Sciatic nerve (tissue), 2 donors: ENCODE data around the gene BCO2. TPM values are rescaled to one million over a fixed set of nuclear protein-coding genes. Genes with fewer than 3 reads are reported as not detected.

ENCODE experiments used
- ATAC-seq: fragments of 200-7000 bp; cut with Tn5 transposase; one replicate; pipeline ENCODE4 v1.9.1; 2020; ENCODE audit warnings: mild to moderate bottlenecking, moderate library complexity
- DNase-seq: peaks from one replicate; pipeline ENCODE4 v3.0.0-alpha.2; 2020; ENCODE audit warnings: low spot score
- intact Hi-C: fragments of 100-400 bp; cut with DNase I; formaldehyde crosslinking; loops from one replicate; pipeline ENCODE4 v1.14.2; 2022
- total RNA-seq: library from RNA; stranded (reverse); fragmentation: NEBNext Ultra II Directional; extraction: Animal tissue kit (Norgen Biotek cat#: 25700); gene quantifications from one replicate; pipeline ENCODE4 v1.2.1, GENCODE V29; 2021
- donor health status: DM: no; HTN: no; CAD: no.
- donor health status: DM: no; HTN: no; CAD: no.

BCO2 gene
- total RNA-seq, 1 donor from 2014 or later: 15.6 TPM

DNA sequence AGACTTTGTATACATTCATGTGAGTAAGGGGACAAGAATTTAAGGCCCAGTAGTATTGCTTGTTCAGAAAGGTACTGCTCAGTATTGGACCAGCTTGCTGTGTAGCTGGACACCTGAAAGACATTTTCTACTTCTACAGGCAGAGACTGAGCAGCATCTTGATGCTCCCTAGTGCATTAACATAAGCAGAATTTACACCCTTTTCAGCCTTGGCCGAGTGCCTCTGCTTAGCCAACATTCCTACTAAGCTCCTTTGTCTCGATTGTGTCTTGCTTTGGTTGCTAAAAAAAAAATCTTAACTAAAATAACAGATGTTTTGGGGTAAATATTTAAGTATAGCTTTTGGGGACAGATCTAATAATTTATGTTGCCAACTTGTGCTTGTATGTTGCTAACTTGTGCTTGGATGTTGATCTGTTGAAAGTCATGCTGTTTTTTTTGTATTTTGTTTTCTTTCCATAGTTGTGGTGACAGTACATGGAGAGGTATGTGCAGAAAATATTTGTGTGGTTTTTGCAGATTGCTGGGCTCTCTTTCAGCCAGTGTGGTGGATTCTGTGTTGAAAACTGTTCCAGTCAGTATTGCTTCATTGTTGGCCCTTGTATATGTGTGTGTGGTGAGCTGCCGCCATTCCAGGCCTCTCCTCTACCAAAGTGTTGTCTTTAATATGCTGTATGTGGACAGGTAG, 54.6 kb downstream of the BCO2 start:
- intact Hi-C loops: no loop called here
- DNase-seq (no peak), ATAC-seq (no peak)

DNA sequence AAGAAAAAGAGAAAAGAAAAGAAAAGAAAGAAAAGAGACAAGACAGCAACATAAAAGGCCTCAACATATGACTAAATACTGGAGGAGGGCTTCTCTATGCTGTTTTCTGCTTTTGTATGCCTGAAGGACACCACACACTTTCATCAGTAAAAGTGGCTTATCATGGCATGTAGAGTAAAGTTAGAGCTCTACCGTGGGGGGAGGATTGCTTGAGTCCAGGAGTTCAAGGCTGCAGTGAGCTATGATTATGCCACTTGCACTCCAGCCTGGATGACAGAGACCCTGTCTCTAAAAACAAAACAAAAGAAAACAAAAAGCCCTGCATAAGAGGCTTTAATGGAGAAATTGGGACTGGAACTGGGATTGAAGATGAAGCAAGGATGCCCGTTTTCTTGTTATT, 56.6 kb downstream of the BCO2 start:
- no peak for DNase-seq
- ATAC-seq: no peak
- intact Hi-C loops: no loop called here

DNA sequence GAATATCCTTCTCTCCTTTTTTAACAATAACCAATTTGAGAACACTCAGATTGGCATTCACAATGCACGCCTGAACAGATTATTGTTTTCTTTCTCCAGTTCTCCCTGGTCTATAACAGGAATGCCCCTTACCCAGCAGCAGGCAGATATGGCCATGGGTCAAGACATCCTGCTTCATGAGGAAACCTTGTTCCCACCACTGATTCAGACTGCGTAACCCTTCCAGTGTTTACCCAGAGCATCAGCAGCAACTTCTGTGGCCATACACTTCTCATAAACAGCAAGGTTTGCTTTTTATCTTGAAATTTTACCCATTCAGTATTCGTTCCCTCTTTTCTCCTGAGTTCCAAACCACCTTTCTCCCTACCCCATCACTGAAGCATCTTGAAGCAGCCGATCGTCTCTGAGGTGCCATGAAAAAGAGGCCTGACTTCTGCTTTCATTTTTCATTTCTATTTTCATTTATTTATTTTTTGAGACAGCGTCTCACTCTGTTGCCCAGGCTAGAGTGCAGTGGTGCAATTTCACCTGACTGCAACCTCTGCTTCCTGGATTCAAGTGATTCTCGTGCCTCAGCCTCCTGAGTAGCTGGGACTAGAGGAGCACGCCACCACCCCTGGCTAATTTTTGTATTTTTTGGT, 60.6 kb downstream of the BCO2 start:
- ATAC-seq (no peak), DNase-seq (no peak)
- intact Hi-C loops: no loop called here

DNA sequence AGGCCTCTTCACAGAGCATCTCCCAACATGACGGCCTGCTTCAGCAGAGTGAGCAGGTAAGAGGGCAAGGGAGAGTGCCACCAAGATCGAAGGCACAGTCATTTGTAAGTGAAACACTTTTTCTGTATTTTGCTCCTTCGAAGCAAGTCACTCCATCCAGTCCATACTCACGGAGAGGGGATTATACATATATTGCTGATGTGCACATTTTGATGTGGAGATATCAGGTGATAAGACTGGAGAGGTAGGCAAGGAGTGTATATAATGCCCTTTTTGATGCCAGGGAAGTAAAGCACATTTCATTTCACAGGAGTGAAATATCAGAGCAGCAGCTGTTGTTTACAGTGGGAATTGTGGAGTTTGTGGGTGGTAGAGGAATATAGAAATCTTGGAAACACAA, 62.1 kb downstream of the BCO2 start:
- intact Hi-C loops: no loop called here
- ATAC-seq: no peak
- DNase-seq: no peak

DNA sequence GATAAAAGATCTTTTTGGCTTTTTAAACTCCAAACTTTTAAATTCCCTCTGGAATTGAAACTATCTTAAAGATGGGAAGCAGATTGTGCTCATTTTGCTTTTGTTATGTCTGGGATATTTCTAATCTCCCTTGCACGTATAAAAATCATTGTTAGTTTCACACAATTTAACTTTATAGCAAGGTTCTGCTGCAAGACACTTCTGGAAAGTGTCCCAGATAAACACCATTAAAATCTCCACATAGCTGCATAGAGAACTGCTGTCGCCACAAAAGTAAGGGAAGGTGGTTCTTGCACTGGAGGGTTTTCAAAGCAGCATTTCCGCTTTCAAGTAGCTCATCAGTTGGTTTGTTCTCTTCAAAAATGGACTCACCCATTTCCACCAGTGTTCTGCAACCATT, 62.7 kb downstream of the BCO2 start:
- DNase-seq (no peak), ATAC-seq (no peak)
- intact Hi-C loops: no loop called here

DNA sequence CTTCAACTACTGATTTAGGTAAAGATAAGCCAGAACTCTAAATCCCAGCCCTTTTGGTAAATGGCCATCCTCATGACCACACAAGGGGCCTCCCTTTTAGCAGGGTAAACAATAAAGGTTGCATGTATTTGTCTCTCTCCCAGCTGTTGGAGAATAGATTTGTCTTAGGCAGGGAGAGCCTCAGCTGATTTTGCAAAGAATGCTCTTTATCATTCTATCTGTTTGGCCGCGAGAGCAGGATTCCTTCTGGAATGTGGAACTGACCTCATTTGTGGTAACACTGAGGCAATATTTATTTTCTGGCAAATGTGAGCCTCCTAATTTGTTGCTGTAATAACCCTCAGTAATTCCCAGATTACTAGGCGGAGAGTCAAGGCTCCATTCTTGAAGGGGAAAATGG, 66.2 kb downstream of the BCO2 start:
- intact Hi-C loops: no loop called here
- ATAC-seq: peak; percentile 92
- DNase-seq: no peak

DNA sequence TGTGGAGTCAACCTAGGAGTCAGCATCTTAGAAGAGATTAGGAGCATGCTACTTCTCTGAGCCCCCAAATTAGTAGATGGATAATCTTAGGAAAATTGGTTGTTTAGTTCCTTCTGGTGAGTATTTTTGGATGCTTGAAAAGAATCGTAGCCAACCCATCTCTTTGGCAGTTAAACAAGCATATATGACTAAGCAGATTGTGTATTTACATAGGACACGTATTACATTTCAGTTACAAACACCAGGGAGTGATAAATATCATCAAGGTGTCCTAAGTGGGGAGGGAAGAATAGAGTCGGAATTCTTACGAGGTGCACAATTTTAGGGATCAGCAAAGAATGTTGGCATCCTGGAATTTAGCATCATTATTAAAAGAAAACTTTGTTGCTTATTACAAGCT, 71.9 kb downstream of the BCO2 start:
- intact Hi-C loops: no loop called here
- DNase-seq: no peak
- ATAC-seq: no peak

DNA sequence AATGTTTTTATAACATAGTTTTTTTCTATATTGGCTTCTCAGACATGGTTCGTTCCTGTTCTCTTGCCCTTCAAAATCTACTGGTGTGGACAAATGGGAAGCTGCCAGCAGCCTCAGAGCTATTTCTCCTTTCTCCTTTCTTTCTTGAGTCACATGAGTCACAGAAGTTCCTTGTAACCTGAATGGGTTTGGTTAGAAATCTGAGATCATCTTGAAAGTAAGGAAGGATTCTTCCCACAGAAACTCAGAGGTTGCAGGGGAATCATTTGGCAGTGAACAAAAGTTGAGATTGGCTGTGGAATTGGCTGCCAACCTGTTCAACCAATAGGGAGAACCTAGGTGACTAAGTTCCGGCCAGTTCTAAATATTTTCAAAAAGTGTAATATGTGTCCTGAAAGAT, 72.9 kb downstream of the BCO2 start:
- ATAC-seq (no peak), DNase-seq (no peak)
- intact Hi-C loops: no loop called here

DNA sequence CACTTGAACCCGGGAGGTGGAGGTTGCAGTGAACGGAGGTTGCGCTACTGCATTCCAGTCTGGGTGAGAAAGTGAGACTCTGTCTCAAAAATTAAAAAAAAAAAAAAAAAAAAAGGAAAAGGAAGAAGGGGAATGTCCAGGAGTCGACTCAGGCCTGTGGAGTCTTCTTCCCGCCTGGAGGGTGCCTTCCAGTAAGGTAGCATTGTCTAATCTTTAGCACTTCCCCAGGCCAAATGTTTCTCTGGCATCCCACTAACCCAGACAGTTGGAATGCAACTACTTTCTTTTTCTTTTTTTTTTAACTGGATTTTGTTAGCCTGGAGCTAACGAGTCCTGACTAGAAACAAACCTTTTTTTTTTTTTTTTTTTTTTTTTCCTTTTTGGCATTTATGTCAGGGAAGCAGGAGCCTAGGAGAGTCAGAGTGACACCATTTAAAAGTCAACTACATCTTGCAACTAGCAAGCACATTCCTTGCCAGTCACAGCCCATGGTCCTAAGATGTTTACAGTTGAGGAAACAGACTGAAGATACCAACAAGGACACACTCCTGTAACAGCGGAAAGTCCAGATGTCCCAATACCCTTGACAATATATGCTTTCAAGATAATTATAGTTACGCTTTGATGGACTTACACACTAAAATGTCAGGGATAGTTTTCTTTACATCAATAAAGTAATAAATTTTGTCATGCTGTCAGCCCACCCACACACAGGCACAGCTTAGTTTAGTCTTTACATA, 74.7 kb downstream of the BCO2 start:
- ATAC-seq (no peak), DNase-seq (no peak)
- intact Hi-C loops: no loop called here

DNA sequence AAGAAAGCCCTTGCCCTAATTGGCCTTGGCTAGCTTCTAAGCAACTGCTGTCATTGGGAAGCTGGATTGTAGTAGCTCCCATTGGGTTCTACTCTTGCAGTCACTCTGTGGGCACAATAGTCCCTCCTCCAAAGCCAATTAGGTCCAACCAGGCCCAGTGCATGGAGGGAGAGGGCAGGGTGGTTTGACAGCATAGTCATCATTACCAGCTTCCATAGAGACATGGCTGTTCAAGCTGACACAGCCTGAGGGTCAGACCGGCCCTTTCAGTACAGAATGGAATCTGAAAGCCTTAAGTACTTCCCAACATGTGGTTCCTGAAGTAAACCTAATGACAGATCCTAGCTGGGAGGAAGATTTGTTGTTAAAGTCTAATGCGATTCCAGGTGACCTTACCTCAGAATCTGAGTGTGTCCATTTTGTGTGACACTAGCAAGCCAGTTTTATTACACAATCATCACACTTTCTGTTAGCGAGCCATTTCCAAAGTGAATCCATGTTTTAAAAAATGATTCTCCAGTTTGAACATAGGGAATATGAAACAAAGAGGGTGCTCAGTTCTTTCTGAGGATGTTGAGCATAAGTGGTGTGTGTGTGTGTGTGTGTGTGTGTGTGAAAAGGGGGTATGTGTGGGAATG, 78.4 kb downstream of the BCO2 start:
- no peak for DNase-seq
- intact Hi-C loops: no loop called here
- ATAC-seq: no peak

DNA sequence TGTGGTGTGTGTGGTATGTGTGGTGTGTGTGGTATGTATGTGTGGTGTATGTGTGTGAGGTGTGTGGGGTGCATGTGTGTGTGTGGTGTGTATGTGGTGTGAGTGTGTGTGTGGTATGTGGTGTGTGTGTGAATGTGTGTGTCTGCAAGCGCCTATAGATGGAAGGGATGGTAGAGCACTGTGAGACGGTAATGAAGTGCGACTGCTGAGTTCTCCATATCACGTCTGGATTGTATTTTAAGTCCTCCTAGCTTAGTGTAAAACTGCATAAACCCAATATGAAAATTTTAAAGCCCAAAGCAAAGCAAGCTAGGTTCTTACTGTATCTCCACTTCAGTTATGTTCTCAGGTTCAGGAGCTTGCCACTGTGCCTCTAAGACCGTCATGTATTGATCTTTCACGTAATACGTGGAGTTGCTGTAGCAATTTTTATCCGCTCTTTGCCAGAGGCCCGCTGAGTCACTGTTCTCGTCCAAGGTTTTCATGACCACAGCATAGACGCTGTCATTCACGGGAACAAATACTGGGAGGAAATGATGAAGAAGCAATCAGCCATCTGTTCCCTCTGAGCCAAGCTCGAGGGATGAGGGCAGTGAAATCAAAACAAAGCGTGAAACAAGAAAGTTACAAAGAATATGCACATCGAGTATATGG, 79.9 kb downstream of the BCO2 start:
- no peak for ATAC-seq
- intact Hi-C loops: no loop called here
- DNase-seq: no peak

DNA sequence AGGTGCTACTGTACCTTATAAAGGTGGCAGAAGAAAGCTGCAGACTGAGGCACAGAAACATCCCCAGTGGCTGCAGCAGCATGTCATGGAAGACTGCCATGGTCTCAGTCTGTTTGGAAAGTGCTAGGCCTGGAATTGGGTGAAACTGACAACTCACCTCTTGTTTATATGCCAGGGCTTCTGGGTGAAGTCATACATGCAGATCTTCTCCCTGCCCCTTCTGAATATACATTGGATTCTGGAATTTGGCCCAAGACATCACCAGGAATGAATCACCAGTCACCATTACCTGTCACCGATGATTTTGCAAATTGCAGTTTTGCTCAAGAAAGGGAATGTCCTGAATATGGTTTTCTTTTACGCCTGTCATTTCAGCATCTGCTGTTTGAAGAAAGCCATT, 85.2 kb downstream of the BCO2 start, which contains the start of gene PLET1:
Gene PLET1, minus strand, starts transcription at position 371 of the 400 bp plus-strand sequence. Its CDS starts 271 bp downstream, at position 100.
- intact Hi-C loops: no loop called here
- no peak for DNase-seq
- ATAC-seq: no peak

DNA sequence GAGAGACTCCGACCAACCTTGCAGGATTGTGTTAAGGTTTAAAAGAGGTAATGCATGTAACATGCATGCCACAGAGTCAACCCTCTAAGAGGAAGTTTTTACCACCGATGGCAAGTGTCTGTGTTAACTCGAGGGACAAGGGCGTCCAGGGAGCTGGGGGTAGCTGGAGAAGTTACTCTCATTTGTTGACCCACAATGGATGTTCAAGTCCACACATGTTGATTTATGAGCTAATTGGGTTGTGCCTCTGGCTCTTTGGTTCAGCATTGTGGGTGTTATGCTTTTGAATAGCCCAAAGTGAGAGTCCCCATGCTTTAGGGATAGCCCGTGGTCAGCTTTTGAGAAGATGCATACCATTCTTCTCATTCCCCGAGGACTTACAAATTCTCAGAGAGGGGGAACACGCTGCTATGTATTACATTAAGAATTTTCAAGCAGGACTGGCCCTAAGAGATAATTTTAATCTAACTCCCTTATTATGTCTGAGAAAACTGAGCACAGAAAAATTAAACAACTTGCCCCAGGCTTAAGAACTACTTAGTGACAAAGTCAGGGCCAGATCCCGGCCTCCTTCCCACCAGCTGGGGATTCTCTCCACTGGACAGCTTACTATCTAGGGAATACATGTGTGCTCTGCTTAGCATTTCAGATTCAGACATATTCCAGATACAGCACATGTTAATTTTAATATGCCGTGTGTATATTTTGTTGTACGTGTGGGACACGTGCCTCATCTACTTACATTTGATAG, 90.5 kb downstream of the BCO2 start:
- DNase-seq: no peak
- intact Hi-C loops: loop anchor here (2.0 kb wide), 1 partner anchor 61 kb away; no protein-coding TSS in a partner anchor
- no peak for ATAC-seq

DNA sequence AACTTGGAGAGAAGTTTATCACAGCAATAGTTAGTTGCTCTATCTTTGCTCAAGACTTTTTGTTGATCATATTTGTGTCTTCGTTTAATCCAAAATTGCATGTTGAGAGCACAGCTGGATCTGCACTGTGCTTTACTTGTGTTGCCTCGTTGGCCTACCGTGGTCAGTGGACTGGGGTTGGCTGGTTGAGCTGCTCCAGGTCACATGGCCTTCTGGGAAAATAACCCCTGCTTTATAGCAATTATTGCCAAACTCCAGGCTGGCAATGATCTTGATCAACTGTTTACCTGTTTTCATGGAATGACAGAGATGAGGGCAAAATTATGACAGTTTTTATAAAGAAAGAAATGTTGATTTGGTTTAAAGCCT, 91.1 kb downstream of the BCO2 start:
- ATAC-seq (no peak), DNase-seq (no peak)
- intact Hi-C loops: loop anchor here (2.0 kb wide), 1 partner anchor 60 kb away; no protein-coding TSS in a partner anchor

DNA sequence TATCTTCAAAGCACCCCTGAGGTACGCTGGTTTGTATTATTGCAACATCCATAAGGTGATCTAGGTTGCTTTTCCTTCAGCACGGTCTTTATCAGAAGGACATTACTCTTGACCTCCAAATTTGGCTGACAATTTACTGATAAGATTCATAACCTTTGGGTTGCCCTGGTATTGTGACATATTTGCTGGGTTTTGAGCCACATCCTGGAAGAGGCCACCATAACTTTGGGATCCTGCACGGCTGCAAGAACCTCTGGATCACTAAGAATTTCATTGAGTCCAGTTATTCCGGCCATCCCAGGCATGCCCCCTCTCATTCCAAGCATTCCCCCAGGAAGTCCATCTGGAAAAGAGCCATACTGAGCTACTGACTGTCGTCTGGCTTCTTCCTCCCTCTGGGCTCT, 91.9 kb downstream of the BCO2 start:
- intact Hi-C loops: loop anchor here (2.0 kb wide), 1 partner anchor 60 kb away; no protein-coding TSS in a partner anchor
- ATAC-seq (no peak), DNase-seq (no peak)

DNA sequence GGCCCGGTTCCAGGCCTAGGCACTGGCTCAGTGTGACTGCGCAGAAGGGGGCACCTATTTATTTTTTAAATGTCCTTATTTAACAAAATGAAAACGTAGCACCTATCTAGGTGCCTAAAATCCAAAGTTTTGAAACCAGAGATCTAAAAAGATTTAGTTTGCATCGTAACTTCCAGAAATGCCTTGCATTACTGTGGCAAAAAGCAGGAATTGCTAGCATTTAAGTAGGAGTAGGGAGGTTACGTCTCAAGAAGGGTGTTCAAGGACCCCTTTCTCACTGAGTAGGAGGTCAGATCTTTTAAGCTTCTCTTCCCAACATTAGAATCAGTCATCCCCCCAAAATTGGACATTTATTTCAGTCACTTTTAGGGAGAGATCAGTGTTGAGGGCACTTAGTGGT, 93.1 kb downstream of the BCO2 start:
- intact Hi-C loops: no loop called here
- no peak for ATAC-seq
- no peak for DNase-seq
